LNCAP (cell line): ENCODE results near the gene AKR7A2.

Source experiments
- TF ChIP-seq, protein P1 (sequence below): fragments of 450-650 bp; IDR thresholded peaks from 2 replicates; pipeline ENCODE4 v1.5.1; 2017; ENCODE audit warnings: mild to moderate bottlenecking

Gene AKR7A2

DNA sequence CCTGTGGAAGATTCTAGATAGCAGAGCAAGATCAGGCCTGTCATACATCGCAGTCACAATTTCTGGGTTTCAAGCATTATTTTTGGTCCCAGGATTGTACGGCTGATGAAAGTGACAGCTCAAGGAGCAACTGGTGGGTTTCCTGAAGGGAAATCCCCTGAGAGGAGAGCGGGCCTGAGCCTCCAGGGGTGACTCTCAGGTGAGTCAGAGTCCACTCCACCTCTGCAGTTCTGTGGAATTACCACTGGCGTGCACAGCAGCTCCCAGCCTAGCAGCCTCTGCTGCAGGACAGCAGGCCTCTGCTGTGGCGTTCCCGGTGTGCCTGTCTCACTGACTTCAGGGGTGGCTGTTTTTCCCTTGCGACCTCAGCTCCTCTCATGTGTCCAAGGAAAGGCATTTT, 24.6 kb upstream of the AKR7A2 start:
- TF ChIP-seq, protein P1, sequence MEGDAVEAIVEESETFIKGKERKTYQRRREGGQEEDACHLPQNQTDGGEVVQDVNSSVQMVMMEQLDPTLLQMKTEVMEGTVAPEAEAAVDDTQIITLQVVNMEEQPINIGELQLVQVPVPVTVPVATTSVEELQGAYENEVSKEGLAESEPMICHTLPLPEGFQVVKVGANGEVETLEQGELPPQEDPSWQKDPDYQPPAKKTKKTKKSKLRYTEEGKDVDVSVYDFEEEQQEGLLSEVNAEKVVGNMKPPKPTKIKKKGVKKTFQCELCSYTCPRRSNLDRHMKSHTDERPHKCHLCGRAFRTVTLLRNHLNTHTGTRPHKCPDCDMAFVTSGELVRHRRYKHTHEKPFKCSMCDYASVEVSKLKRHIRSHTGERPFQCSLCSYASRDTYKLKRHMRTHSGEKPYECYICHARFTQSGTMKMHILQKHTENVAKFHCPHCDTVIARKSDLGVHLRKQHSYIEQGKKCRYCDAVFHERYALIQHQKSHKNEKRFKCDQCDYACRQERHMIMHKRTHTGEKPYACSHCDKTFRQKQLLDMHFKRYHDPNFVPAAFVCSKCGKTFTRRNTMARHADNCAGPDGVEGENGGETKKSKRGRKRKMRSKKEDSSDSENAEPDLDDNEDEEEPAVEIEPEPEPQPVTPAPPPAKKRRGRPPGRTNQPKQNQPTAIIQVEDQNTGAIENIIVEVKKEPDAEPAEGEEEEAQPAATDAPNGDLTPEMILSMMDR, result no peak

DNA sequence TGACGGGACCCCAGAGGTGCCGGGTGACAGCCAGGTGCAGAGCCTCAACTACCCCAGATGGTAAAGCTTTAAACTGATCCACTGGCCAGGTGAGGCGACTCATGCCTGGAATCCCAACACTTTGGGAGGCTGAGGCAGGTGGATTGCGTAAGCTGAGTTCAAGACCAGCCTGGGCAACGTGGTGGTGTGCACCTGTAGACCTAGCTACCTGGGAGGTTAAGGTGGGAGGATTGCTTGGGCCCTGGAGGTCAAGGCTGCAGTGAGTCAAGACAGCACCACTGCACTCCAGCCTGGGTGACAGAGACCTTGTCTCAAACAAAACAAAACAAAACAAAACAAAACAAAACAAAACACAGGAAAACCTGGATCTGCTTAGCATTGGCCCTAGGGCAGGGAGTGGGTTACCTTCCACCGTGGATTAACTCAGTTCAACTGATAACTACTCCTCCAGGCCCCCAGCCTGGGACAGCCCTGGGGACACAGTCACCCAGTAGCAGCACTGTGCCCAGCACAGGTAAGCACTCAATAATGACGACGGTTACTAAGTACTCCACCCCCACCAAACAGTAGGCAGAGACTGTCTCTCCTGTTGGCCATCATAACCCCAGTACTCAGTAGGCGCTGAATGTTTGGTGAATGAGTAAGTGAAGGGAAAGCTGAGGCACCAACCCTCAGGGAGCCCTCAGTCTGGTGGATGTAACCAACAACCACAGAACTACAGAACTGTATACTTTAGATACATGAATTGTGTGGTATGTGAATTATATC, 21.8 kb upstream of the AKR7A2 start:
- TF ChIP-seq, protein P1, result no peak

DNA sequence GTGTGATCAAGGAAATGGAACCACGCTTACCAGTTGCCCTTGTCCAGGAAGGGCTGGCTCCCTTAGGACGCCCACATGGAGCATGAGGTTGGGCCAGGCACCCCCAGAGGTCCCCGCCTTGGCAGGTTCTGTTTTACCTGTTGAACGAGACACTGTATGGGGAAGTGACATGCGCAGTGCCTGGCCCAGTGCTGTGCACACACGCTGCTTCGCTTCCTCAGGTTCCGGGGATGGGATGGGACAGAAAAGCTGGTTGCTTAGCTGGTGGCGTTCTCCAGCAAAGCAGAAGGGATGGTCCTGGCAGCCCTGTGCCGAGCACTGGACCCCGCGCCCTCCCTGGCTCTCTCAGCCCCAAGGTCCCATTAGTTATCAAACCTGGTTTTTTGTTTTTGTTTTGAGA, 20.9 kb upstream of the AKR7A2 start:
- TF ChIP-seq, protein P1, result no peak

DNA sequence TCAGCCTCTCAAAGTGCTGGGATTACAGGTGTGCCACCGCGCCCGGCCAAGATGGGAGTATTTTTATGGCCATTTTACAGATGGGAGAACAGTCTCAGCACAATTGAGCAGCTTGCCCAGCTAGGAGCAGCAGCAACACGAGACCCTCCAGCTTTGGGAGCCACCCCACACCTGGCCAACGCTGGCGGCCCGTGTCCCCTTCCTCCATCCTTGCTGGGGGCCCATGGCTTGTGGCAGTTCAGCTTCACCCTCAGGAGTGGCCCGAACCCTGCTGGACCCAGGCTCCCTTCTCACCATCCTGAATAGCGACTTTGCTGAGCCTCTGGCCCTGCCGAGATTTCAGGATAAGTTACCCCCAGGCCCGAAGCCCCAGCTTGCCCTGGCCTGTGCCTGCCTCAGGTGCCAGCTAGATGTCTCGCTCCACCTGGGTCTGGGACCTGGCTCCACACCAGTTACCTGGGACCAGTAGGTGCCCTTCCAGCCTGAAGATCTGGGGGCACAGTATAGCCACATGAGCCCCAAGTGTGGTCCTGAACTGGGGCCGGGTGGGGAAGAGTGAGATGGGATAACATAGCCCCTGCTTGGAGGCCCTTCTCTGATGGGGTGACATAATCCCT, 19.4 kb upstream of the AKR7A2 start:
- TF ChIP-seq, protein P1, result no peak

DNA sequence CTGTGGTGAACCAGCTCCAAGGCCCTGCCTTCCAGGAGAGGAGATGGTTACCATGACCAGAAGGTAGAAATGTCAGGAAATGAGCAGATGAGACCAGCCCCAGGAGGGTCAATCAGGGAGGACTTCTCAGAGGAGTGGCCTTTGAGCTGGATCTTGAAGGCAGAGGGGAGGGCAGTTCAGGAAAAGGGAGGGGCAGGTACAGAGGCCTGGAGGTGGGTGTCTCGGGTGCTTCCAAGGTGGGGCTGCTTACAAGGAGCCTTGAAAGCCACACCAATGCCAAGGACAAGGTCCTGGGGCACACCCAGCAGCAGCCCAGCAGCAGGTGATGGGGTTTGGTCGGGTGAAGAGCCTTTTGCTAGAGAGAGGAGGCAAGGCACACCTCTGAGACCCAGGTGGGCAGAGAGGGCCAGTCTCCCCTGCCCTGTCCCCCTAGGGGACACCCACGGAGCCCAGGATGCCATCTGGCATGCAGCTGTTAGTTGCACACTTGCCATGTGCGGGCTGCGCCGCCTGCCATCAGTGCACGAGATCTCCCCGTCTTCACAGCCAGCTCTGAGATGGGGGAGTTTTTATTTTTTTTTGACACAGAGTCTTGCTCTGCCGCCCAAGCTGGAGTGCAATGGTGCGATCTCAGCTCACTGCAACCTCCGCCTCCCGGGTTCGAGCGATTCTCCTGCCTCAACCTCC, 18.6 kb upstream of the AKR7A2 start:
- TF ChIP-seq, protein P1, result no peak

DNA sequence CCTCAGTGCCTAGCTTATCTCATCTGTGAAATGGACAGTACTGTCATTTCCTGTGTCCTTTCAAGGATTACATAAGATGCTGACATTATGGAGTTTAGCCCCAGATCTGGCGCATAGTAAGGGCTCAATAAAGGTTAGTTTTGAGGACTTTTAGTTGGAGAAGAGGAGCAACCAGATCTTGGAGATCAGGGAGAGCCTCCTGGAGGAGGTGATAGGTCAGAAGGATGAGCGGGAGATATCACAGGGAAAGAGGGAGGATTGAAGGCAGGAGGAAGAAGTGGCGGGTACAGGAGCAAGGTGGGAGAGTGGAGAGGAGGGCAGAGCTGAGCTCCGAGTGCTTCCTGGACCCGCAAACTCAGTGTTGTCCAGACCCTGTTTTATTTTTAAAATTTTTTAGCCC, 17.7 kb upstream of the AKR7A2 start:
- TF ChIP-seq, protein P1, result no peak

DNA sequence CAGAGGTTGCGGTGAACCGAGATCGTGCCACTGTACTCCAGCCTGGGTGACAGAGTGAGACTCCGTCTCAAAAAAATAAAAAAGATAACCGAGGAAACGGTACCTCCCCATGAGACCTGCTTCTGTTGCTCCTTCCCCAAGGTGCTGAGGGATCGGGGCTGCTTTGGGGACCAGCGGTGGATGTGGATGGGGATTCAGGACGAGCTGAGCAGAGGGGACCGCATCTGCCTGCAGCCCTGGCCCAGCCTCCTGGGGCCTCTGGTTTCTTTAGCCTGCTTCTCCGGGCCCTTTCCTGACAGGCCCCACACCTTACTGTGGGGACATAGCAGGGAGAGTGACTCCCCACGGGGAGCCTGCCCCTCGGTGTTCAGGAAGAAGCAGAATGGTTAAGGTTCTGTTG, 17.2 kb upstream of the AKR7A2 start:
- TF ChIP-seq, protein P1, result no peak
